DOHH2 (cell line): Measurements from ENCODE around the gene KRTAP10-2.
"Not testable (repeated sequence)": the region's sequence is repeated elsewhere in the genome, so short reads cannot be mapped to it uniquely, and the experiment has no call there.

Experiments used
- H3F3A ChIP-seq: fragments of 200-600 bp; sonication (generic), shearing (Covaris generic); 2 replicates; pipeline ENCODE4 v1.6.0; 2016; ENCODE audit warnings: antibody characterized with exemption, mild to moderate bottlenecking; ENCODE audit not compliant: control insufficient read depth, insufficient read depth
- H3K27ac ChIP-seq: fragments of 200-600 bp; sonication (generic); 2 replicates; pipeline ENCODE4 v1.5.1; 2014; ENCODE audit warnings: low read depth, mild to moderate bottlenecking, low read length, moderate library complexity
- H3K27me3 ChIP-seq: fragments of 200-600 bp; sonication (generic); 2 replicates; pipeline ENCODE4 v1.6.1; 2014; ENCODE audit warnings: mild to moderate bottlenecking, low read length, mixed read lengths; ENCODE audit not compliant: control insufficient read depth
- H3K36me3 ChIP-seq: fragments of 200-600 bp; sonication (generic); 2 replicates; pipeline ENCODE4 v1.6.1; 2014; ENCODE audit warnings: mild to moderate bottlenecking, low read length, moderate library complexity, mixed read lengths; ENCODE audit not compliant: control insufficient read depth
- H3K4me1 ChIP-seq: fragments of 200-600 bp; sonication (generic); 2 replicates; pipeline ENCODE4 v1.6.1; 2014; ENCODE audit warnings: mild to moderate bottlenecking, low read length, mixed read lengths; ENCODE audit not compliant: control insufficient read depth
- H3K4me2 ChIP-seq: fragments of 200-600 bp; sonication (generic); 2 replicates; pipeline ENCODE4 v1.6.0; 2014; ENCODE audit warnings: mild to moderate bottlenecking, low read length, moderate library complexity
- H3K4me3 ChIP-seq: fragments of 200-600 bp; sonication (generic); 2 replicates; pipeline ENCODE4 v1.5.1; 2014; ENCODE audit warnings: mild to moderate bottlenecking, low read length, mixed read lengths
- H3K79me2 ChIP-seq: fragments of 200-600 bp; sonication (generic); 2 replicates; pipeline ENCODE4 v1.6.1; 2014; ENCODE audit warnings: mild to moderate bottlenecking, low read length, mixed read lengths; ENCODE audit not compliant: control insufficient read depth
- H3K9me2 ChIP-seq: fragments of 200-600 bp; sonication (generic); replicated peaks from 2 replicates; pipeline ENCODE4 v1.6.1; 2014; ENCODE audit warnings: mild to moderate bottlenecking, low read length, mixed read lengths; ENCODE audit not compliant: control insufficient read depth
- H3K9me3 ChIP-seq: fragments of 200-600 bp; sonication (generic); 2 replicates; pipeline ENCODE4 v1.6.1; 2014; ENCODE audit warnings: antibody characterized with exemption, low read length, mixed read lengths; ENCODE audit not compliant: control insufficient read depth, insufficient read depth
- H4K20me1 ChIP-seq: fragments of 200-600 bp; sonication (generic); 2 replicates; pipeline ENCODE4 v1.6.0; 2014; ENCODE audit warnings: low read depth, mild to moderate bottlenecking, antibody characterized with exemption, low read length, moderate library complexity; ENCODE audit not compliant: control insufficient read depth, insufficient read depth
- CTCF ChIP-seq: fragments of 200-600 bp; sonication (generic); IDR thresholded peaks from one replicate; pipeline ENCODE4 v1.5.1; 2014; ENCODE audit warnings: antibody characterized with exemption, mild to moderate bottlenecking, low read depth, low read length; ENCODE audit not compliant: poor library complexity, severe bottlenecking
- EZH2phosphoT487 ChIP-seq: fragments of 200-600 bp; sonication (generic); IDR thresholded peaks from 2 replicates; pipeline ENCODE4 v1.6.1; 2017; ENCODE audit warnings: borderline replicate concordance, mild to moderate bottlenecking, antibody characterized with exemption, low read length, moderate library complexity, mixed read lengths

Gene KRTAP10-2

GRCh38 chr21:44594406-44594916 is 43.2 kb upstream of the KRTAP10-2 start:
- no peaks in the 10 kb centered on the region for H3K9me3 ChIP-seq
- no peak overlapping the region for H3K27ac ChIP-seq
- H3F3A ChIP-seq = no peaks in the 10 kb centered on the region
- H3K4me3 ChIP-seq = no peak overlapping the region
- H3K27me3 ChIP-seq = 0 out of 2 replicates have a peak, but pooled peaks cover 3% of the 10 kb centered on the region
- no peaks in the 10 kb centered on the region for H3K36me3 ChIP-seq
- H3K79me2 ChIP-seq = no peaks in the 10 kb centered on the region
- TF ChIP-seq EZH2phosphoT487 (no peak), CTCF (no peak)
- no peak overlapping the region for H3K4me2 ChIP-seq
- H3K9me2 ChIP-seq = no peaks in the 10 kb centered on the region
- no peaks in the 10 kb centered on the region for H4K20me1 ChIP-seq
- no peaks in the 10 kb centered on the region for H3K4me1 ChIP-seq

- H3K9me2 ChIP-seq = no peaks in the 10 kb centered on the region
- TF ChIP-seq EZH2phosphoT487 = no peak
- no peak for TF ChIP-seq CTCF
- H3F3A ChIP-seq = no peaks in the 10 kb centered on the region
- no peak overlapping the region for H3K4me2 ChIP-seq
- no peak overlapping the region for H3K4me3 ChIP-seq
- no peaks in the 10 kb centered on the region for H3K4me1 ChIP-seq
- H3K9me3 ChIP-seq = no peaks in the 10 kb centered on the region
- no peak overlapping the region for H3K27ac ChIP-seq
- H4K20me1 ChIP-seq = no peaks in the 10 kb centered on the region
- H3K36me3 ChIP-seq = no peaks in the 10 kb centered on the region
- no peaks in the 10 kb centered on the region for H3K79me2 ChIP-seq
- H3K27me3 ChIP-seq = 0 out of 2 replicates have a peak, but pooled peaks cover 3% of the 10 kb centered on the region
Measured at GRCh38 chr21:44593598-44594405, 42.5 kb upstream of the KRTAP10-2 start.

GRCh38 chr21:44592446-44593311 is 41.4 kb upstream of the KRTAP10-2 start, which contains the start of gene KRTAP10-6:
KRTAP10-6 (minus strand) TSS chr21:44592505; CDS start chr21:44592484, 21 bp downstream.
- no peaks in the 10 kb centered on the region for H3K9me3 ChIP-seq
- H3K4me2 ChIP-seq = no peak within 1 kb of the TSS
- no peak within 1 kb of the TSS for H3K27ac ChIP-seq
- 0 out of 2 replicates have a peak, but pooled peaks cover 3% of the 10 kb centered on the region for H3K27me3 ChIP-seq
- no peaks in the 10 kb centered on the region for H3K9me2 ChIP-seq
- no peak for TF ChIP-seq CTCF
- TF ChIP-seq EZH2phosphoT487 = no peak
- no peaks in the 10 kb centered on the region for H4K20me1 ChIP-seq
- H3K36me3 ChIP-seq = no peaks in the 10 kb centered on the region
- no peak within 1 kb of the TSS for H3K4me3 ChIP-seq
- H3K79me2 ChIP-seq = no peaks in the 10 kb centered on the region
- no peaks in the 10 kb centered on the region for H3F3A ChIP-seq
- no peaks in the 10 kb centered on the region for H3K4me1 ChIP-seq

GRCh38 chr21:44591801-44592130 is 40.5 kb upstream of the KRTAP10-2 start:
- H3K27ac ChIP-seq, H3K27me3 ChIP-seq, H3K79me2 ChIP-seq, H3K36me3 ChIP-seq, H3K4me1 ChIP-seq, H3K9me3 ChIP-seq, H4K20me1 ChIP-seq, H3F3A ChIP-seq, H3K4me3 ChIP-seq, H3K9me2 ChIP-seq, H3K4me2 ChIP-seq: not testable (repeated sequence)

GRCh38 chr21:44590897-44591800 is 39.8 kb upstream of the KRTAP10-2 start:
- H3K79me2 ChIP-seq, H3K4me3 ChIP-seq, H3K4me1 ChIP-seq, H3K36me3 ChIP-seq, H3F3A ChIP-seq, H3K9me2 ChIP-seq, H3K27me3 ChIP-seq, H4K20me1 ChIP-seq, H3K27ac ChIP-seq, H3K9me3 ChIP-seq, H3K4me2 ChIP-seq: not testable (repeated sequence)
